ENCODE measurements around the gene SDK2.

Gene SDK2

DNA sequence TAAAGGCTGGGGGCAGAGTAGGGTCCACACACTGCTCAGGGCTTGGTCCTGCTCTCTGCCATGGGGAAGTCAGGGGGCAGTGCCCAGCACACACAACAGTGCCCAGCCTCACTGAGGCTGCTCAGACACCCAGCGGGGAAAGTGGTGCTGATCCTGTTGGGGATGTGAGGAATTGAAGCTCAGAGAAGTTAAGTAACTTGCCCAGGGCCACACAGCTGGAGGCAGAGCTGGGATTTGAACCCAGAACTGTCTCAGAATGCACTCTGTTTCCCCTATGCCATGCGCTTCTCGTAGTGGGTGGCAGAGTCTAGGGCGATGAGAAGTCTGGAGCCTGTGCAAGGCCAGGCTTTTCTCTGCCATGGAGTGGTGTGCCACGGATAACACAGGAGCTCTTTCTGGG lies 59.3 kb downstream of the SDK2 start:
- DNase-seq = no peak

DNA sequence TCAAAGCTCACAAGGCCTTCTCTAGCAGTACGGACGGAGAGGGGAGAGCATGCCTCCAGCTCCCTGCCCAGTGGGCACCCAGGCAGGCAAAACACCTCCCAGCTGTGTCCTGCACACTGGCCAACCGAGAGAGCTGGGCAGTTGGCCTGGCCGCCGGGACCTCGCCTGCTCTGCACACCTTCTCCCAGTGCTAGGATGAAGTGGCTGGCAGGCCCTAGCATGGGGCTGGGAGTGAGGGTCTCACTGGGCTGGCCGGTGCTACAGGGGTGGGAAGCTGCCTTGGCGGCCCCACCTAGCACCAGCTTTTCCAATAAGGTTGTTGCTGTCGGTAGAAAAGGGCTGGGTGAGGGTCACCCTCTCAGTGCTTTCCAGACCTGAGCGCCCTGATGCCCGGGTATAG lies 60.2 kb downstream of the SDK2 start:
- DNase-seq = no peak

DNA sequence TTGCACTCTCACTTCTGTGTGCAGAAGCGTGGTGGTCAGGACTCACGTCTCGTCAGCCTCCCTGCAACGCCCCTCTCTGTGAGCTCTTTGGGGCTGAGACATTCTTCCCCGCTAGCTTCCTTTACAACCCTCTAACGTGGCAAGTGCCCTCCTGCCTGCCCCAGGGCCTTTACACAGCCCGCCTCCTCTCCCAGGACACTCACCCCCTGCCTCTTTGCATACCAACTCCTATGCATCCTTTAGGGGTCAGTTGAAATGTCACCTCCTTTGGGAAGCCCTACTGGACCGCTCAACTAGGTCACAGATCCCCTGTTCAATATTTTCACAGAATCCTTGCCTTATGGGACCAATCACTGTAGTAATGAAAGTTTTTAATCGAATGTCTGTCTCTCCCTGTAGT lies 61.4 kb downstream of the SDK2 start:
- DNase-seq = no peak

DNA sequence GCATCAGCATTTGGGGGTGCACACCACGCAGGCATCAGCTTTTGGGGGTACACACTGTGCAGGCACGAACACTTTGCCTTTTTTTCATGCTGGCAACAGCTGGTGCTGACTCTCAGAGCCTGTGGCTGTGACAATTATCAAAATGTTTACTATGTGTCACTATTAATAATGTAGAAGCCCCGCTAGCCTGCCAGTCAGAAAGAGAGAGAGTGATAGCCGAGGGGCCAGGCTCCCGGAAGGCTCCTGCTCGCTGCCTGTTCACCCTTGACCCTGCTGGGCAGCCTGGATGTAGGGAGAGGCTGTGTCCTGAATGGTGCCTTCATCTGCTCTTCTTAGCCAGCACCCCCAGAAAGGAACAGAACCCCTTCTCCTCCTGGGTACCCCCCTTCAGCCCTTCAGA lies 61.9 kb downstream of the SDK2 start:
- DNase-seq = no peak

DNA sequence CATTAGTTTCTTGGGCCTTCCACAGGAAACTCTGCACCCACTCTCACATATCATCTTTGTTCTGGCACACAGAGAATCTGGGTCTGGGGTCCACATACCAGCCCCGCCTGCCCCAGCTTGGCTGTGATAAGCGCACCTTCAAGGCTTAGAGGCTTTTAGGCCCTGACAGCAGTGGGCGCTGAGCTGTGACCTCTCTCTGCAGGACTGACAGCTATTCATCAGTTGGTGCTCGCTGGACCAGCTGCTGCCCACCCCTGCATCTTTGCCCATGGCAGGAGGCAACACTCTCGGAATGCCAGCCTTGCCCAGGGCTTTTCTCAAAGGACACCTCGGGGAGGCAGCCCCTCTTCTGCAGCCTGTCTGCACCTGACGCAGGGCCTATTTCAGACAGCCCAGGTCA lies 62.9 kb downstream of the SDK2 start:
- DNase-seq = no peak

DNA sequence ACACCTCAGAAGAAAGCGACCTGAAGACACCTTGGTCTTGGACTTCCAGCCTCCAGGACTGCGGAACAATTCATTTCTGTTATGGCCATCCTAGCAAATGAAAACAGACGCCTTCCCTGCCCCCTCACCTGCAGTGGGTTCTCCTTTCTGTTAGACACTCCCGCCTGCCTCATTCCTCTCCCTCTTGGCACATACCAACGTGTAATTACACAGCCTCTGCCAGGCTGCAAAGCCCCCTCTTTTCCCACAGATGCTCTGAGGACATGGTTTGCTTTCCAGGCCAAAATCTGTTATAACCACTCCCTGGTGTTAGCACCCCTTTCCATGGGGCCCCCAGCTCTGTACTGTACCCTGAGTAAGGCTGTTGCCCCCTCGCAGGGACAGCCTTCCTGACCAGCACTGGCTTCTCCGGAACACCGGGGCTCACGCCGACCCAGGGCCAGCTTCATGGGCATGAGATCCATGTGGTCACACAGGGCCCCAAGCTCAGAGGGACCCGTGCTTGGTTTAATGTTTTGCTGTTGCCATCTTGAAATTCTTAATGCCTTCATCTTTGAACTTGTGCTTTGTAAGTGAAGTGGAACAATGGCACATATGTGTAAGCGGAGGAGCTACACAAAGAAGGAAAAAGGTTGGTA lies 64.1 kb downstream of the SDK2 start:
- DNase-seq = no peak

DNA sequence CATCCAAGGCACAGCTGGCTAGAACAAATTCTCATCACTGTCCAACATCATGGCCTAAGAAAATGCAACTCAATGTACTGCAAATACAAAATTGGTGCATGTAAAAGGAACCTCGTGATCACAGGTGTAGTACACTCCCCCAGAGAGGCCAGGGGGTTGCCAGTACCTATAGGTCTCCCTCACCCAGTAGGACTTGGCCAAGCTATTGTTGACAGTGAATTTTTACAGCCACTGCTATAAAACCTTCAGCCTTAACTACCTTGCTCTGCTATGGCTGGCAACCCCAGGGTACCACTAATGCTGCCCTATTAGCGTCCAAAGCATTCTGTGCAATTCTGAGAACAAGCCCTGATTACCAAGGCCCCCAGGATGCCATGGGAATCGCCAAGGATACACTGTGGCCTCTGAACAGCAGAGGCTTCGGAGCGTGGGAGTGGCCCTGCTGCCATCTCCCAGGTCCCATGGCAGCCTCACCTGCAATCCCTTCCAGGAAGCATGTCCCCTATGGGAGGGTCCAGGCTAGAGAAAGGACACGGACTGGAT lies 67.6 kb downstream of the SDK2 start:
- no peak for DNase-seq

DNA sequence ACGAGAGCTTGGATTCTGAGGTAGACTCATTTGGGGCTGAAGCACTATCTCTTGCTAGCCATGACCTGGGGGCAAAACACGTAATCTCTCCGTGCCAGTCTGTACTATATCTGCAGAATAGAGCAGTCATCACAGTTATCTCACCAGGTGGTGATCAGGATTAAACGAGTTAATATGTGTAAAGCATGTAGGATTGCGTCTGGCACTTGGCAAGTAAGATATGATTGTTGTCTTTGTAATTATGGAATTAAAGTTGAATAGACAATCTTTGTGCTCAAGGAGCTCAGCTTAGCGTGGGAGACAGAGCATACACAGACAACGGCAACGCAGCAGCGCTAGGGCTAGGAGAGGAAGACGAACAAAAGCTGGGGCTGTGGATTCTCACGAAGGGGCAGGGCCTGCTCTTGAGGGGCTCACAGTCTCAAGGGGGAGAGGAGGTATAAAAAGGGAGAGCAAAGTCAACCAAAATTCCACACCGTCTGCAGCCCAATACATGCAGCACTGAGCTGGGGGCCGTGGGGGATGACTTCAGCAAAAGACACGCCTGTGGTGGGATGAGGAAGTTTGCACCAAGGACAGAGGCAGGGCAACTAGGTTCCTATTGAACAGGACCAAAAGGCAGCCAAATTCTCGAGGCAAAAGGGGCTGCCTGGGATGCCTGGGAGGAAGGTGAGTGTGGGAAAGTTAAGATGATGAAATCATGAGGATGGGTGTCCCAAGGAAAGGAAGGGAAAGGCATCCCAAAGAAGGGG lies 68.6 kb downstream of the SDK2 start:
- DNase-seq = no peak

DNA sequence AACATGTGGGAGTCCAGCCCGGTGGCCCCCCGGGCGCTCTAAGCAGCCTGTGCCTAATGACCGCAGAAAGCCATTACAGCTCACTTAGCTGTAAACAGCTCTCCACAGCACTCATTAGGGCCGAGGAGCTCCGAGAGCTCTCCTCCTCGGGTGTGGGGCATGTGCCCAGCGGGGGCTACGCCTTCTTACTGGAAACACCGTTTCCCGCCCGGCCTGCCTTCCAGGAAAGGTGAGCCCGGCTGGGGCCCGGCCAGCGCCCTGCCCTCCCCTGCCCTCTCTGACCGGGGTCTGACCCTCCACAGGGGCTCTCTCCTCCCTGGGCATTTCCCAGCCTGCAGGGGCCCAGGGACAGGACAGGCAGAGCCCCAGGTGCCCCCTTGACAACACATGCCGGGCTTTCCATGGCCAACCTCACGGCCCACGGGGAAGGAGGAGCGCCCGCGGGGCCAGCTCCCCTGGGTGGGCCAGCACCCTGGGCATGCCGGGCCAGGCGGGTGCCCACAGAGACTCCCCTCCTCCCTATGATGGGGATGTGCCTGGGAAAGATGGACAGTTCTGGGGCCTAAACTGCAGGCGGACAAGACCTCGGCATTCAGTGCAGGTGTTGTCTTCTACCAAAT lies 72.6 kb downstream of the SDK2 start:
- DNase-seq = no peak

DNA sequence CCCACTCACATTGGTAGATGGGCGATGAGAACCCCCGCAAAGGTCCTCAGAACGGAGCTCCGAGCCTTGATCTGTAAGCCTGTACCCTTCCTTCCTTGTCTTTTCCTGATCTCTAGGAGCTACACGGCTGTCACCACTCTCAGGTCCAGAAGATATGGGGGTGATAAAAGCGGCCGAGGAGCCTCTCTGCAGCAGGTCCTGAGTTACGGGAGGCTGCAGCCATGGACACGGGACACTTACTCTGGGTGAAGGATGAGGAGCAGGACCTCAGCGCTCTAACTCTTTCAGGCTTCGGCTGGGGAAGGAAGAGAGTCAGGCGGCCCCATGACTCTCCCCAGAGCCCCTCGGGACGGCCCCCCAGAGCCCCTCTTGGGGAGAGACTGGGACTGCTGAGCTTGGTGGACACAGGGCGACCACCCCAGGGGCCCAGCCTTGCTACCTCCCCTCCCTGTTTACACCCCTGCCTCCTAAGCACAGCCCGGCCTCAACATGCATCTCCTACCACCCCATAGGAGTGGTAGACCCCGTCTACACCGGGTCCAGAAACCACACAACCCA lies 74.4 kb downstream of the SDK2 start:
- no peak for DNase-seq

DNA sequence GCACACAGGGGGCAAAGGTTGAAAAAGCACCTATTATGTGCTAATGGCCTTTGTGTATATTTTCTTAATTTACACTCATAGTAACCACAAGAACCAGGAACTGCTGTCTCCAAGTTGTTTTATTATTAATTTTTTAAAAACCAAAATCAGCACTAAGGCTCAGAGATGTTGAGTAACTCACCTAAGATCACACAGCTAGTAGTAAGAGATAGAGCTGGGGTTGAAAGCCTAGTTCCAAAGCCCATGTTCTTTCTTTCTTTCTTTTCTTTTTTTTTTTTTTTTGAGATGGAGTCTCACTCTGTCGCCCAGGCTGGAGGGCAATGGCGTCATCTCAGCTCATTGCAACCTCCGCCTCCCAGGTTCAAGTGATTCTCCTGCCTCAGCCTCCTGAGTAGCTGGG lies 75.3 kb downstream of the SDK2 start:
- DNase-seq = no peak

DNA sequence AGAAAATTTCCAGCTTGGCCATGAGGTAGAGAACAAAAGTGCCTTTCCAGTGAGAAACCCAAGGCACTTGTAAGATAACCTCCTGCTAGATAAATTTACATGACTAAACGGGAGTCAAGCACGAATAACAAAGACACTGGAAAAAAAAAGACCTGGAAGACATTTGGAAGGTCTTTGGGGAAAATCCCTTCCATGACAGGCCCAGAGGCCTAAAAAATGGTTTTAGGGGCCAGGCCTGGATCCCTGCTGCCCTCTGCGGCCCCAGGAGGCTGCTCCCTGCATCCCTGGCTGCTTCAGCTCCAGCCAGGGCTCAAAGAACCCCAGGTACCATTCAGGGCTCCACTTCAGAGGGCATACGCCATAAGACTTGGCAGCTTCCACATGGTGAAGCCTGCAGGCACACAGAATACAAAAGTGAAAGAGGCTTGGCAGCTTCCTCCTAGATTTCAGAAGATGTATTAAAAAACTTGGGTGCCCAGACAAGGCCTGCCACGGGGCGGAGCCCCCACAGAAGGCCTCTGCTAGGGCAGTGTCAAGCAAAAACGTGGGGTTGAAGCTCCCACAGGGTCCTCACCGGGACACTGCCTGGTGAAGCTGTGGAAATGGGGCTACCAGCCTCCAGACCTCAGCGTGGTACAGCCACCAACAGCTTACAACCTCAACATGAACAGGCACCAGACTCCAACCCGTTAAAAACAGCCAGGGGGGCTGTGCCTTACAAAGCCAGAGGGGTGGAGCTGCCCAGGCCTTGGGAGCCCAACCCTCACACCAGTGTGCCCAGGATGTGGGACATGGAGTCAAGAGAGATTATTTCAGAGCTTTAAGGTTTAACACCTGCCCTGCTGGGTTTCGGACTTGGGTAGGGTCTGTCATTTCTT lies 77.1 kb downstream of the SDK2 start:
- no peak for DNase-seq

DNA sequence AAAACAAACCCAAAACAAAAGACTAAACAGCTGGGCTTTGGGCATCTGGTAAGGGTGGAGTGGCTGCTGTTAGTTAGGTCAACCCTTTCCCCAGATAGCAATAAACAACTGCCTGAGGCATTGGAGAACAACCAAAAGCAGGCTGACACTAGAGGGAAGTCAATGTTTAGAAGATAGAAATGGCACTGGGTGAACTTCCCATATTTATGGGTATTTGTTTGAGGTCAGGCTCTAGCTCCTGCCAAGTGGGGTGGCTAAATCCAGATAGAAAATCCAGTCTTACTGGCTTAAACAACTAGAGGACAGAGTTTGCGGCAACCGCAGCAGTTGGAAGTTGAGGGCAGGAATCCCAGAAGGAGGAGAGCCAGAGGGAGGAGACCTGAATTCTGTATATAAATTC lies 79.4 kb downstream of the SDK2 start:
- DNase-seq = no peak

DNA sequence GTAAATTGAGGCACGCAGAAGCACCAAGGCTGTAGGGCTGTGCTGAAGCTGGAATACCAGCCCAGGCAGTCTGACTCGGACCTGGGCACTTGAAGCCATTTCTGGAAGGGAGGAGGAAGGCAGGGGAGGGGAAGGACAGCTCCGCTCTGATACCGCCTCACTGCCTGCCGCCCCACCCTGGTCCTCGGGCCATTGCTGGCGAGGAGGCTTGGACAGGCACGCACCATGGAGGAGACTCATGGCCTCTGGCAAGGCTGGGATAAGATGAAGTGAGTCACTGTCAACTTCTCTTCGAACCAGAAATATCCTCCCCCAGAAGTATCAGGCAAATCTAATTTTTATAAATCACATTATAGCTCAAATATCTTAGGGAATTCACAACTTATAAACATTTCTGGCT lies 81.3 kb downstream of the SDK2 start:
- no peak for DNase-seq

DNA sequence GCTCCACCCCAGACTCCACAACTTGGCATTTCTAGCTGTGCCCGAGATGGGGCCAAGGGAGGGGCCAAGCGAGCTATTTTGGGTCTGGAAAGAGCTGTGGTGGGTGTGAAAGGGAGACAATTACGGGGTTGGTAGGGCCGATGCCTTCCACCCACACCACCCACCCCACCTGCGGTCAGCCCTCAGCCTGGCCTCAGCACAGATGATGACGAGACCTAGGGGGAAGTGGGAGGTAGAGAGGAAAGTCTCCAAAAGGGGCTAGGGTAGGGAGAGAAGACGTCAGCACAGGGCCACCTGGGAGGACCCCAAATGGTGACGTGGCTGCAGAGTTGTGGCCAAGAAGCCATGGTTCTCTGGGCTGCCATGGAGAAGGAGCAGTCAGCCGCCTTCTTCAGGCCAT lies 83.1 kb downstream of the SDK2 start:
- no peak for DNase-seq

DNA sequence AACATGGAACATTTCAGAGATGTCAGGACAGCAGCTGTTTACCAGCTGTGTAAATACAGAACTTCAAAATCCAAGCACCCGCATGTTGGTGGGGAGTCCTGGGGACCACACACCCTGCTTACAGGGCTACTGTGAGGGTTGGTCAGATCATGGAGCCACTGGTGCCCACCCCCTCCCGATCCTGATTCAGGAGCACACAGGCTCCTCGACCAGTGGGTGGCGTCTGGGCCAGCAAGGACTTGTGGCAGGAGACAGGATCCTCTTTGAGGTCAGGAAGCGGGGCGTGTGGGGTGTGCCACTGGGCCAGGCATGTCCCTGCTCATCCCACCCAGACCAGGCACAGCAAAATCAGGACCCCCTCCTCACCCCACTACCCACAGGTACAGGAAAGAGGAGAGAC lies 83.6 kb downstream of the SDK2 start:
- no peak for DNase-seq

DNA sequence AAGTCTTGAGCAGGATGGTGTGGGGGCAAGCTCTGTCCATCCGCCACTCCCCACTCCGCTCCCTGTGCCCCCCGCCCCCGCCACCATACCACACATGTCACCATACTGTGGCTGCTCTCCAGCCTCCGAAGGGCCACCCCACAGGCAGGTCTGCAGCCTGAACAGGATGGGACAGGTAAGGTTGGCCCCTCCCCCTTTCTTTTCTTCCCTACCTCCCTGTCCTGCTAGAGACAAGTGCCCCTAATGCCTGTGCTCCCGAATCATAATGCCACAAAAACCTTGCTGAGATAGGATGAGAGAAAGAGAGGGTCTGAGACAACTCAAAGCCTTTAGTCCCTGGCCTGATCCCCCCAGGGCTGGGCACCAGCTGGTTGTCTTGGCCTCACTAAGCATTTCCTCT lies 84.7 kb downstream of the SDK2 start:
- no peak for DNase-seq

DNA sequence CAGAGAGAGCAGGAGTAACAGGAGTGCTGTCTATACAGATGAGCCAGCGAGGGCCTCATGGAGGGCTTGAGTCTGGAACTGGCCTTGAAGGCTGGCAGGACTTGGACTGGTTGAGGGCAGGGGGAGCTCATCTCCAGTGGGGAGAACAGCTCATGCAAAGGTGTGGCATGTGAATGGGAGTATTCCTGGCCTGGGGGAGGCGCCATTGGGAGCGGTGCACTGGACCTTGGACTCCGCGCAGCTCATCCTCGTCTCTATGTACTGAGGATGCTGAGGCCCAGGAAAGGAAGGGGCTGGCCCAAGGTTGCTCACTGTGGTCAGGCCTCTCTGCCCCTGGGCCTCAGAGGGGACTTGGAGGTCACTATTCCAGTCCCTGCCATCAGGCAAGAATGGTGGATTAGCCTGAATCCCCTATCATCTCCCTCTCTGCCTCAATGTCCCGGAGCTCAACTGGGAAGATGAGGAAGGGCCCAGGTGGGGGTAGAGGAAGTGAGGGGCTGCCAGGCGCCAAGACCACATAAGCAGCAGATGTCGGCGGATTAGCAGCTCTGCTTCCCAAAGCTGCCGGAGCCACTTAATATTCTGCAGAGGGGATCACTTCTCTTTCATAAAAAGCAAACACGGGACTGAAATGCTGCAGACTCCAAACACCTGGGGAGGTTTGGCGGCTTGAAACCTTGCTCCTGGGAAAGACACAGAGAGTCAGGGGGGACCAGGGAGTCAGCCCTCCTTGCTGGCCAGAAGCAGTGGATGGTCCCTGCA lies 88.9 kb downstream of the SDK2 start:
- no peak for DNase-seq

DNA sequence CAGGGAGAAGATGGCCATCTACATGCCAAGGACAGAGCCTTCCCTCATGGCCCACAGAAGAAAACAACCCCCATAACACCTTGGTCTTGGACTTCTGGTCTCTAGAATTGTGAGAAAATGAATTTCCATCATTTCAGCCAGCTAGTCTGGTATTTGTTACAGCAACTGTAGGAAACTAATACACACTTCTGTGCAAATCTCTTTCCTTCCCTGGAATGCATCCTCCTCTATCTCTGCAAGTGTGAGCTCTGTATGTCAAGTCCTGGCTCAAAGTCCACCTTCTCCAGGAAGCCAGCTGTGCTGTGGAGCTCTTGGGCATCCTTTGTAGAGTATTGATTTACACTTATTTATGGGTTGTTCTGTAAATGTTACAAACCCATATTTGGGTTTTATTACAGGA lies 89.7 kb downstream of the SDK2 start:
- no peak for DNase-seq

DNA sequence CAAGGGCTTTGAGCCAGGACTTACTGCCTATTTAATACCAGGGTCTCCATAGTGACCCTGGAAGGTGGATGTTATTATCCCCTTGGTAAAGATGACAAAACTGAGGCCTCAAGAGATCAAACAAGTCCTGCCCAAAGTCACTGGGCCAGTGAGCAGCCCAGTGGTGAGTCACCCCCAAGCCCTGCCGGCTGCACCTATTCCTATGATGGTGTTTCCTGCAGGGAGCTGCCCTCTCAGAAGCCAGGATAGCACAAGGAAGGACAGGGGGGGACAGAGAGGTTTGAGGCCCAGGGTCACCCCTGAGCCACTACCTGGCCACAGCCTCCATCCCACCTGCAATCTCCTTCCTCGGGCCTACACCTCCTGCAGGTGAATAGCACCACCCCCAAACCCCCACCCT lies 90.9 kb downstream of the SDK2 start:
- no peak for DNase-seq

DNA sequence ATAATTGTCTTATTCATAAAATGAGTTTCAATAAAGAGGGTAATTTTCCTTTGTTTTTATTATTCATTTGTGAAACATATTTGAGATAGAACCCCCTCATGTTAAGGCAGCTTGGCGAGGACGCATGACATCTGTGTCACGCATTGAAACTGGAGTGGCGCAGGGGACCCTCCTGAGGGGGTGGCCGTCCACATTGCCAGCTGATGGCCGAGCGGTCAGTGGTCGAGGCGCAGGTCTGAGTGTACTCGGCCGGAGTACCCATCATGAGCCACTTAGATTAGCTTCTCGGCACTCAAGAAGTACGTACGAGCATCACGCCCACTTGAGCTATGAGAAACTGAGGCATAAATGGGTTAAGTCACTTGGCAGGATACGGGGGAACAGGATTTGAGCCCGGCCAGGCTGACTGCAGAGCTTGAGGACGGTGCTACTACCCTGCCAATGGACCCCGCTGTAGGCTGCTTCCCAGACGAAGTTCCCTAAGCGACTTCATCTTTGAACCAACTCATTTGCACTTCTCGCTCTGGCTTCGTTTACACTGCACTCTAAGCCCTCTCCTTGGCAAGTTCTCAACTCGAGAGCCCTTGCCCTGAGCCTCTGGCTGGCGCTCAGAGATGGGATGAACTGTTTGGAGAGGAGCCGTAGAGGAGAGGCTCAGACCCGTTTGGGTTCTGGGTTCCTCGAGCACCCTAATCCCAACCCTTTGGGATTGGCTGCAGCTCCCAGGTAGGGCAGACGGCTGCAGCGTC lies 91.8 kb downstream of the SDK2 start:
- DNase-seq = no peak

Measured in DMS153 (cell line).